ENCODE data around the gene ARHGEF4. TPM values are rescaled to one million over a fixed set of nuclear protein-coding genes. Genes with fewer than 3 reads are reported as not detected.

ARHGEF4 gene
- total RNA-seq, 1 experiment from 2014 or later, result 12.6 TPM

- Histone ChIP-seq H3K4me2 (ENCODE audit: insufficient read depth, insufficient read length, low read length) (no peak overlapping the region), H3K23me2 (ENCODE audit: insufficient read length, low read depth, low read length, poor library complexity, severe bottlenecking) (no peaks in the 10 kb centered on the region), H2BK12ac (ENCODE audit: insufficient read length, low read depth, low read length) (no peak overlapping the region), H3T11ph (ENCODE audit: low read length) (no peak overlapping the region), H3K9me3 (ENCODE audit: control insufficient read depth, low read depth, low read length) (no peaks in the 10 kb centered on the region), H2BK120ac (ENCODE audit: low read depth, low read length, poor library complexity, severe bottlenecking) (no peak overlapping the region), H3K4ac (ENCODE audit: low read depth, low read length) (no peak overlapping the region), H2BK20ac (ENCODE audit: low read depth, low read length, poor library complexity, severe bottlenecking) (no peak overlapping the region), H4K5ac (ENCODE audit: insufficient read length, low read depth, low read length) (no peak overlapping the region), H3K27ac (ENCODE audit: insufficient read length, low read depth, low read length) (no peak overlapping the region), H3K9ac (ENCODE audit: extremely low read depth, insufficient read length, low read length) (no peak overlapping the region), H2BK15ac (ENCODE audit: low read depth, low read length) (no peak overlapping the region), H4K91ac (ENCODE audit: insufficient read length, low read depth, low read length) (no peak overlapping the region), H3K23ac (ENCODE audit: insufficient read length, low read depth, low read length) (no peak overlapping the region), H3K79me2 (ENCODE audit: insufficient read depth, low read length) (no peaks in the 10 kb centered on the region), H3K18ac (ENCODE audit: insufficient read length, low read depth, low read length) (no peak overlapping the region), H2BK5ac (ENCODE audit: insufficient read length, low read length) (no peak overlapping the region), H3K27me3 (ENCODE audit: insufficient read depth, low read length) (no peaks in the 10 kb centered on the region), H4K20me1 (ENCODE audit: control insufficient read depth, insufficient read depth, insufficient read length) (no peaks in the 10 kb centered on the region), H2AFZ (ENCODE audit: low read length) (no peak overlapping the region), H3K79me1 (ENCODE audit: insufficient read depth, low read depth, low read length, poor library complexity, severe bottlenecking) (no peaks in the 10 kb centered on the region), H4K8ac (replicated peaks; ENCODE audit: insufficient read length, low read depth, low read length) (no peak overlapping the region), H3K14ac (ENCODE audit: insufficient read depth, low read length) (no peak overlapping the region), H2AK5ac (ENCODE audit: insufficient read length, low read length) (no peak overlapping the region), H3K4me1 (ENCODE audit: insufficient read depth, low read length) (no peaks in the 10 kb centered on the region), H3K56ac (ENCODE audit: insufficient read length, low read depth, low read length) (no peak overlapping the region)
- Mint-ChIP-seq H3K36me3 (ENCODE audit: insufficient read depth in 1 of 3, low read depth in 3 of 3) (peaks cover 0 to 2% (median 0%) of the 10 kb centered on the region in 3 experiments; a peak in 1 of 7 replicates), H3K9me3 (peaks cover 2 to 3% of the 10 kb centered on the region in 2 experiments; a peak in 3 of 5 replicates), H3K4me1 (no peaks in the 10 kb centered on the region), H3K27ac (no peak overlapping the region), H3K4me3 (no peak overlapping the region), H3K27me3 (ENCODE audit: low read depth) (peaks cover 2% of the 10 kb centered on the region)
- WGBS (ENCODE audit: extremely low coverage, insufficient read length, low lambda C conversion rate), result no CpG with 5 or more reads among the region's 1 CpG
- TF ChIP-seq CTCF (conservative IDR thresholded peaks at IDR 0.05), result no peak
- no peak for DNase-seq
Observed at GRCh38 chr2:131023758-131024157, 187.0 kb downstream of the ARHGEF4 start.
